Peyer's patch (tissue), 4 donors: ENCODE data around the gene MAP3K13. TPM values are rescaled to one million over a fixed set of nuclear protein-coding genes. Genes with fewer than 3 reads are reported as not detected.

Experiments used
- DNase-seq, 3 donors: peaks; one replicate each; pipeline ENCODE4 v3.0.0-alpha.2; 2017 to 2019
- H3K27ac ChIP-seq, 4 donors: fragments of 200-600 bp; sonication (generic); one replicate each; pipeline ENCODE4 v1.5.1; 2016 to 2019
- H3K27me3 ChIP-seq, 2 donors: fragments of 200-600 bp; sonication (generic); one replicate each; pipeline ENCODE4 v1.5.1; 2019
- H3K36me3 ChIP-seq, 3 donors: fragments of 200-600 bp; sonication (generic); one replicate each; pipeline ENCODE4 v1.5.1; 2016 to 2019
- H3K4me1 ChIP-seq, 4 donors: fragments of 200-600 bp; sonication (generic); one replicate each; pipeline ENCODE4 v1.5.1; 2016 to 2019
- H3K4me3 ChIP-seq, 4 donors: fragments of 200-600 bp; sonication (generic); 1 replicate in 3 of 4; 2 replicates in 1 of 4; pipeline ENCODE4 v1.5.1; 2016 to 2019; ENCODE audit warnings: mild to moderate bottlenecking in 1 of 4
- H3K9me3 ChIP-seq, 4 donors: fragments of 200-600 bp; sonication (generic); one replicate each; pipeline ENCODE4 v1.5.1; 2016 to 2019; ENCODE audit warnings: mild to moderate bottlenecking in 1 of 4
- POLR2A ChIP-seq, 2 donors: fragments of 450-650 bp; IDR thresholded peaks; one replicate each; pipeline ENCODE4 v1.5.1; 2017; ENCODE audit warnings: antibody characterized with exemption in 2 of 2, mild to moderate bottlenecking in 2 of 2, moderate library complexity in 2 of 2
- total RNA-seq, 4 donors: library from RNA; depleted of rRNA; stranded (reverse); fragments of >200 nt; gene quantifications; one replicate each; pipeline ENCODE4 v1.1.0, GENCODE V29; 2016
- TF ChIP-seq, protein P1 (sequence below), 6 experiments: fragments of 450-650 bp in 4 of 6; fragments of 200-600 bp in 2 of 6; sonication (generic) in 1 of 6; IDR thresholded peaks; one replicate each; pipeline ENCODE4 v1.5.1; 2017 to 2019; ENCODE audit warnings: antibody characterized with exemption in 6 of 6, mild to moderate bottlenecking in 3 of 6, moderate library complexity in 1 of 6

The MAP3K13 gene
- total RNA-seq, 4 donors from 2014 or later, result 40.4 to 60.2 (median 52.1) TPM

- DNase-seq, result no peak
- Histone ChIP-seq H3K27me3 (no peaks in the 10 kb centered on the region), H3K27ac (no peak overlapping the region), H3K4me1 (peaks cover 0 to 4% (median 0%) of the 10 kb centered on the region in 4 donors), H3K4me3 (no peak overlapping the region), H3K9me3 (no peaks in the 10 kb centered on the region), H3K36me3 (peaks cover 0 to 75% (median 0%) of the 10 kb centered on the region in 3 donors)
- TF ChIP-seq, protein P1, sequence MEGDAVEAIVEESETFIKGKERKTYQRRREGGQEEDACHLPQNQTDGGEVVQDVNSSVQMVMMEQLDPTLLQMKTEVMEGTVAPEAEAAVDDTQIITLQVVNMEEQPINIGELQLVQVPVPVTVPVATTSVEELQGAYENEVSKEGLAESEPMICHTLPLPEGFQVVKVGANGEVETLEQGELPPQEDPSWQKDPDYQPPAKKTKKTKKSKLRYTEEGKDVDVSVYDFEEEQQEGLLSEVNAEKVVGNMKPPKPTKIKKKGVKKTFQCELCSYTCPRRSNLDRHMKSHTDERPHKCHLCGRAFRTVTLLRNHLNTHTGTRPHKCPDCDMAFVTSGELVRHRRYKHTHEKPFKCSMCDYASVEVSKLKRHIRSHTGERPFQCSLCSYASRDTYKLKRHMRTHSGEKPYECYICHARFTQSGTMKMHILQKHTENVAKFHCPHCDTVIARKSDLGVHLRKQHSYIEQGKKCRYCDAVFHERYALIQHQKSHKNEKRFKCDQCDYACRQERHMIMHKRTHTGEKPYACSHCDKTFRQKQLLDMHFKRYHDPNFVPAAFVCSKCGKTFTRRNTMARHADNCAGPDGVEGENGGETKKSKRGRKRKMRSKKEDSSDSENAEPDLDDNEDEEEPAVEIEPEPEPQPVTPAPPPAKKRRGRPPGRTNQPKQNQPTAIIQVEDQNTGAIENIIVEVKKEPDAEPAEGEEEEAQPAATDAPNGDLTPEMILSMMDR (IDR thresholded peaks at IDR 0.05), result no peak
- no peak for TF ChIP-seq POLR2A (IDR thresholded peaks at IDR 0.05)
Observed at GRCh38 chr3:185488465-185488864, 125.5 kb downstream of the MAP3K13 start.

DNA sequence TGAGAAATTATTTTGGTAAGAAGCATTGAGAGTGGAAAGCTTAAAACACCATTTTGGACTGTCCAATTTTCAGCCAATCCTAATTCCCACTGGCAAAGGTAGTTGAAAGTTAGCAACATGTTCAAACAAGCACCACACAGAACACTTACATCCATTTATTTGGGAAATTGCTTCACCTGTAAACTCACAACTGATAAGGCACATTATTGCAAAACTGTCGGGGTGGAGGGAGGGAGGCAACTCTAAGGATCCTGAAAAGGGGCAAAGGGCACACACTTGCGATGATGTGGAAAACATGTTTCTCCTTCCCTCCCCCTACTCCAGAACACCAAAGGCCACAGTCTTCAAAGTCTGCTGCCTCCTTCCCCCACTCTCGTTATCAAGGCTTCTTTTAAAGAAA, 126.5 kb downstream of the MAP3K13 start:
- Histone ChIP-seq H3K4me1 (peaks cover 0 to 4% (median 0%) of the 10 kb centered on the region in 4 donors), H3K27ac (peak overlapping the region in 1 of 4 donors; percentile 82), H3K9me3 (no peaks in the 10 kb centered on the region), H3K27me3 (no peaks in the 10 kb centered on the region), H3K36me3 (peaks cover 0 to 85% (median 0%) of the 10 kb centered on the region in 3 donors), H3K4me3 (no peak overlapping the region)
- TF ChIP-seq POLR2A (IDR thresholded peaks at IDR 0.05), result no peak
- TF ChIP-seq, protein P1 (IDR thresholded peaks at IDR 0.05), result no peak
- DNase-seq, result peak in 1 of 3 donors; percentile 72

- peak overlapping the region in 1 of 4 donors; percentile 82 for H3K27ac ChIP-seq
Observed at GRCh38 chr3:185490241-185490640, 127.3 kb downstream of the MAP3K13 start.

DNA sequence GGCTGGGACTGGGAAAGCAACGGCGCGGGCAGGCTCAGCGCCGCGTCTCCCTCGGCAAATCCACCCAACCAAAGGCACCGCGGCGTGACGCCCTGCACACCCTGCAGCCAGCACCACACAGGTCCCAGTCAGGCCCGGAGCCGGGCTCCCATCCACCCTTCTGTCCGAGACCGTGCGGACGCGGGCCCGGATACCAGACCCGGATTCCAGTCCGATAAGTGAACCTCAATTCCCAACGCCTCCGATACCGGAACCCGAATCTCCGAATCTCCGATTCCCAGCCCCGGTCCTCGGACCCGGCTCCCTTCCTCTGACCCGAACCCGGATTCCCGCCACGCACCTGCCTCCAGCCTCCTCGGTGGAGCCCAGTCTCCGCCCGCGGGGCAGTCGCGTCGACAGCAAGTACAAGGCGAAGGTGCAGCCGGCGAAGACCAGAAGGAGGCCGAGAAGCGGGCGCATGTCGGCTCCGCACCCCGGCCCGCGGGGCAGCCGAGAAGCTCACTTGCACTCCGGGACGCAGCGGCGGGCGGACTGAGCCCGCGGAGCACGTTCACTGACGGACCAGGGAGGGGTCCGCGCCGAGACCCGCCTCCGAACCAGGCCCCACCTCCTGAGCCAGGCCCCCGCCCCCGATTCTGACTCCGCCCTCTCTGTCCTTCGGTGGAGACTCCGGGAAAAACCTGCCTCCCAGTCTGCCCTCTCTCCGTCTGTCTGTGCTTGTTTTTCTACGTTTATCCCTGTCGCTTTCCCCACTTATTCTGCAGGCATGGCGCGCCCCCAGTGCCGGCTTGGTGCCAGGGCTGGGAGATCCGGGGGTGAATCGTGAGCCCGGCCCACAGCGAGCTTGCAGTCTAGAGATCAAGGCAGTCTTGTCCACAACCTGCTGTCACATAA, 135.8 kb downstream of the MAP3K13 start, which contains the start of gene TMEM41A:
Gene TMEM41A, minus strand, starts transcription at position 533 of the 894 bp plus-strand sequence. Its CDS starts 74 bp downstream, at position 459.
- Histone ChIP-seq H3K36me3 (peaks cover 0 to 32% (median 0%) of the 10 kb centered on the region in 3 donors), H3K9me3 (no peaks in the 10 kb centered on the region), H3K4me1 (peaks cover under 1 to 26% (median 7%) of the 10 kb centered on the region in 4 donors), H3K27me3 (no peaks in the 10 kb centered on the region), H3K27ac (peak within 1 kb of the TSS; percentile 80 to 96 (median 89)), H3K4me3 (peak within 1 kb of the TSS; percentile 71 to 94 (median 88))
- peak; percentile 87 to 98 (median 96) for DNase-seq
- peak; percentile 97 to 98 for TF ChIP-seq POLR2A (IDR thresholded peaks at IDR 0.05)
- TF ChIP-seq, protein P1 (IDR thresholded peaks at IDR 0.05), result no peak

More at GRCh38 chr3:185490241-185490640, 127.3 kb downstream of the MAP3K13 start:
- no peak for DNase-seq
- Histone ChIP-seq H3K36me3 (peaks cover 0 to 88% (median 0%) of the 10 kb centered on the region in 3 donors), H3K4me1 (peaks cover 0 to 4% (median 0%) of the 10 kb centered on the region in 4 donors), H3K27me3 (no peaks in the 10 kb centered on the region), H3K4me3 (no peak overlapping the region), H3K9me3 (no peaks in the 10 kb centered on the region)
- TF ChIP-seq, protein P1 (IDR thresholded peaks at IDR 0.05), result no peak
- no peak for TF ChIP-seq POLR2A (IDR thresholded peaks at IDR 0.05)

- peak in 2 of 3 donors; percentile 61 to 69 for DNase-seq
- TF ChIP-seq, protein P1 (IDR thresholded peaks at IDR 0.05), result no peak
- TF ChIP-seq POLR2A (IDR thresholded peaks at IDR 0.05), result no peak
- H3K36me3 ChIP-seq, result no peaks in the 10 kb centered on the region
- peak overlapping the region in 2 of 4 donors; percentile 63 to 89 for H3K27ac ChIP-seq
- no peak overlapping the region for H3K4me3 ChIP-seq
- no peaks in the 10 kb centered on the region for H3K27me3 ChIP-seq
- peaks cover 0 to 7% (median 2%) of the 10 kb centered on the region in 4 donors for H3K4me1 ChIP-seq
- H3K9me3 ChIP-seq, result no peaks in the 10 kb centered on the region
Observed at GRCh38 chr3:185502987-185503386, 140.1 kb downstream of the MAP3K13 start.
